HL-60 (cell line): ENCODE results near the gene ELMO1.
A peak's percentile ranks its signal among the peaks of the same experiment; 100 is the strongest.

Experiments used
- DNase-seq, 2 experiments: peaks; one replicate each; pipeline ENCODE4 v3.0.0-alpha.2; 2010 to 2020; ENCODE audit warnings: low read depth in 1 of 2, low spot score in 1 of 2
- H3K27ac ChIP-seq: fragments of 250-450 bp; sonication (Bioruptor Pico); replicated peaks from 2 replicates; pipeline ENCODE4 v1.5.1; 2020; ENCODE audit warnings: mild to moderate bottlenecking, moderate library complexity
- H3K27me3 ChIP-seq: fragments of 250-450 bp; sonication (Bioruptor Pico); 2 replicates; pipeline ENCODE4 v1.5.1; 2021; ENCODE audit warnings: mild to moderate bottlenecking, moderate library complexity; ENCODE audit not compliant: insufficient read depth, poor library complexity, severe bottlenecking
- H3K4me3 ChIP-seq: replicated peaks from 2 replicates; pipeline ENCODE4 v1.5.1; 2011; ENCODE audit warnings: mild to moderate bottlenecking, control low read depth, low read length; ENCODE audit not compliant: insufficient read depth
- CTCF ChIP-seq: IDR thresholded peaks from one replicate; pipeline ENCODE4 v1.5.1; 2011; ENCODE audit warnings: low read length, control low read depth, inconsistent platforms; ENCODE audit not compliant: insufficient read depth
- GABPA ChIP-seq: IDR thresholded peaks from 2 replicates; pipeline ENCODE4 v1.6.1; 2012; ENCODE audit warnings: low read depth
- POLR2AphosphoS5 ChIP-seq: IDR thresholded peaks from 2 replicates; pipeline ENCODE4 v1.6.1; 2012; ENCODE audit warnings: low read depth
- SPI1 ChIP-seq: IDR thresholded peaks from 2 replicates; pipeline ENCODE4 v1.6.1; 2012; ENCODE audit warnings: low read depth, mild to moderate bottlenecking, borderline replicate concordance
- TF ChIP-seq, protein P1 (sequence below): IDR thresholded peaks from 2 replicates; pipeline ENCODE4 v1.6.1; 2012; ENCODE audit warnings: low read depth; ENCODE audit not compliant: insufficient replicate concordance

Gene ELMO1

DNA sequence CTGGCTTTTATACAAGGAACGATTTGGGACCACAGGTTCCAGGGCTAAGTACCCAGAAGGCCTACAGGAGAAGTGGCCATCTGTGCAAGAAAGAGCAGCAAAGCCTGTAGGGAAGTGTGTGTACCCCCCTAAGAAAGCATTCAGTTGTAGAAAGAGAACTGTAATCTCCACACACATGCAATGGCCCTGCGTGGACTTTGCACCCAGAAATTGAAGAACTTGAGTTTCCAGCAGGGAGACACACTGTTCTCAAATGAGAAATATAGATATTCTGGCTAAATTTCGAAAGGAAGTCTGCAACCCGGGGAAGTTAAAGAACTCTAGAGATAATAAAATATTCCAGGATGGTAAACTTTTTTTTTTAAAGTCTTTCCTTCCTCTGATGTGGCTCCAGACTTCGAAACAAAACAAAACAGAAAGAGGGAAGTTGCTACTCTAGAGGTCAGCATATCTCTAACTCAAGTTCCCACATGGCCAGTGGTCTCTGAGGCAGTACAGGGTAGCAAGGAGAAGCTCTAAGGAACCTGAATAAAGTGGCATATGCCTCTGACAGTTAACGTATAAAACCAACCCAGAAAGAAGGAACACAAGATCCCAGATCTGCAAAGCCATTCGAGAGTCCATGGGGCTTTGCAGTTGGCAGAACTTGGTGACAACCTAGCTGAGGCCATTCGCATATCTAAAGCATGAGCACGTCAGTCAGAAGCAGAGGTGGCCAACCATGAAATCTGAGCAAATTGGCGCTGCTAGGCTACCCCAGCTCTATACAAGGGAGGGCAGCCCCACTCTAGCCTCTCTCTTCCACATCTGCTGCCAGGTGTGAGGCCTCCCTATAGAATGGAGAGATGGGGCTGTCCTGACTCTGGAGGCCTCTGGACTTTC, 56.6 kb downstream of the ELMO1 start:
- H3K27me3 ChIP-seq: no peaks in the 10 kb centered on the region
- TF ChIP-seq SPI1 (no peak), CTCF (no peak), POLR2AphosphoS5 (no peak), GABPA (no peak)
- TF ChIP-seq, protein P1, sequence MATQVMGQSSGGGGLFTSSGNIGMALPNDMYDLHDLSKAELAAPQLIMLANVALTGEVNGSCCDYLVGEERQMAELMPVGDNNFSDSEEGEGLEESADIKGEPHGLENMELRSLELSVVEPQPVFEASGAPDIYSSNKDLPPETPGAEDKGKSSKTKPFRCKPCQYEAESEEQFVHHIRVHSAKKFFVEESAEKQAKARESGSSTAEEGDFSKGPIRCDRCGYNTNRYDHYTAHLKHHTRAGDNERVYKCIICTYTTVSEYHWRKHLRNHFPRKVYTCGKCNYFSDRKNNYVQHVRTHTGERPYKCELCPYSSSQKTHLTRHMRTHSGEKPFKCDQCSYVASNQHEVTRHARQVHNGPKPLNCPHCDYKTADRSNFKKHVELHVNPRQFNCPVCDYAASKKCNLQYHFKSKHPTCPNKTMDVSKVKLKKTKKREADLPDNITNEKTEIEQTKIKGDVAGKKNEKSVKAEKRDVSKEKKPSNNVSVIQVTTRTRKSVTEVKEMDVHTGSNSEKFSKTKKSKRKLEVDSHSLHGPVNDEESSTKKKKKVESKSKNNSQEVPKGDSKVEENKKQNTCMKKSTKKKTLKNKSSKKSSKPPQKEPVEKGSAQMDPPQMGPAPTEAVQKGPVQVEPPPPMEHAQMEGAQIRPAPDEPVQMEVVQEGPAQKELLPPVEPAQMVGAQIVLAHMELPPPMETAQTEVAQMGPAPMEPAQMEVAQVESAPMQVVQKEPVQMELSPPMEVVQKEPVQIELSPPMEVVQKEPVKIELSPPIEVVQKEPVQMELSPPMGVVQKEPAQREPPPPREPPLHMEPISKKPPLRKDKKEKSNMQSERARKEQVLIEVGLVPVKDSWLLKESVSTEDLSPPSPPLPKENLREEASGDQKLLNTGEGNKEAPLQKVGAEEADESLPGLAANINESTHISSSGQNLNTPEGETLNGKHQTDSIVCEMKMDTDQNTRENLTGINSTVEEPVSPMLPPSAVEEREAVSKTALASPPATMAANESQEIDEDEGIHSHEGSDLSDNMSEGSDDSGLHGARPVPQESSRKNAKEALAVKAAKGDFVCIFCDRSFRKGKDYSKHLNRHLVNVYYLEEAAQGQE: no peak
- H3K27ac ChIP-seq: peak overlapping the region; percentile 63
- no peak overlapping the region for H3K4me3 ChIP-seq
- DNase-seq: peak in 1 of 2 experiments; percentile 51

DNA sequence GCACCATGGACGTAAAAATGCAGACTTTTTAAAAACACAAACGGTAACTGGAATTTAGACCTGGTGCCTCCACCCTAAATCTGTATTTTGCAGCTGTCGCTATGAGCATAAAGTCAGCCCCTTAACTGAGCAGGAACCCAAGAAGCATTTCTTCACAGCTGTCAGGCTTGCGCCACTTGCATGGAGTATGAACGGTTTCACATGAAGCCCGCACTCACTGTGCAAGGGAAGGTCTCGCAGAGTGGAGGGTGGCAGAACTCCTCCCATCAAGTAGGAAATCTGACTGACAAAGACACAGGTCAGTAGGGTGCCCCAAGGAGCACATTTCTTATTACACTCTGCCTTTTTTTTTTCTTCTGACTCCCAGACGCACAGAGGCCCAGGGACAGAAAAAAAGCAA, 58.5 kb downstream of the ELMO1 start:
- no peak overlapping the region for H3K4me3 ChIP-seq
- peak; percentile 56 to 97 for DNase-seq
- H3K27ac ChIP-seq: peak overlapping the region; percentile 63
- H3K27me3 ChIP-seq: no peaks in the 10 kb centered on the region
- TF ChIP-seq SPI1 (no peak; the same call in 1 of the 2 replicates), GABPA (no peak), CTCF (no peak), POLR2AphosphoS5 (peak; percentile 61)
- TF ChIP-seq, protein P1: no peak

DNA sequence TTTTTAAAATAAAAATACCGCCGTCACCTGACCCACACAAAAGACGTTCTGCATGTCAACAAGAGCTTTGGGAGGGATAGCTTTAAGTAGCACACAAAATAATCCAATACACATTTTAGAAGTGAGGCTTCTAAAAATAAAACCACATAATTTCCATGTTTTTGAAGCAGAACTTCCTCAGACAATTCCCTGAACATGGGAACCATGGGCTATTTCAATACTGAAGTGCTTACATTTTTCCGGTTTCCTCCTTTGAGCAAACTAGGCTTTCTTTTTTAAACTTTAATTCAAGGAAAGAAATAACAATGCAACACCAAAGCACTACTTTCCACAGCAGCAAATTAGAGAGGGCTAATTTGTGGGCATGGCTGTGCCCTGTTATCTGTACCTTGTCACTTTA, 59.9 kb downstream of the ELMO1 start:
- no peak overlapping the region for H3K27ac ChIP-seq
- H3K4me3 ChIP-seq: no peak overlapping the region
- DNase-seq: no peak
- H3K27me3 ChIP-seq: no peaks in the 10 kb centered on the region
- TF ChIP-seq POLR2AphosphoS5: no peak
- no peak for TF ChIP-seq GABPA
- TF ChIP-seq, protein P1: no peak
- TF ChIP-seq CTCF: no peak
- TF ChIP-seq SPI1: no peak
